Fibroblast of skin of back (primary cell): ENCODE results near the gene SWAP70. TPM values are rescaled to one million over a fixed set of nuclear protein-coding genes. Genes with fewer than 3 reads are reported as not detected.
"Not testable (repeated sequence)": the region's sequence is repeated elsewhere in the genome, so short reads cannot be mapped to it uniquely, and the experiment has no call there.

Source experiments
- DNase-seq: peaks from one replicate; pipeline ENCODE4 v3.0.0-alpha.2; 2013
- polyA plus RNA-seq, 2 experiments: library from polyadenylated mRNA; unstranded; fragments of 120-200 nt; gene quantifications; one replicate each; pipeline ENCODE4 v1.2.1, GENCODE V29; 2013; ENCODE audit not compliant: insufficient read length in 2 of 2

The SWAP70 gene
- 27.8 TPM for polyA plus RNA-seq (2013, experiment 1 of 2; ENCODE audit: insufficient read length)
- 29.7 TPM for polyA plus RNA-seq (2013, experiment 2 of 2; ENCODE audit: insufficient read length)

DNA sequence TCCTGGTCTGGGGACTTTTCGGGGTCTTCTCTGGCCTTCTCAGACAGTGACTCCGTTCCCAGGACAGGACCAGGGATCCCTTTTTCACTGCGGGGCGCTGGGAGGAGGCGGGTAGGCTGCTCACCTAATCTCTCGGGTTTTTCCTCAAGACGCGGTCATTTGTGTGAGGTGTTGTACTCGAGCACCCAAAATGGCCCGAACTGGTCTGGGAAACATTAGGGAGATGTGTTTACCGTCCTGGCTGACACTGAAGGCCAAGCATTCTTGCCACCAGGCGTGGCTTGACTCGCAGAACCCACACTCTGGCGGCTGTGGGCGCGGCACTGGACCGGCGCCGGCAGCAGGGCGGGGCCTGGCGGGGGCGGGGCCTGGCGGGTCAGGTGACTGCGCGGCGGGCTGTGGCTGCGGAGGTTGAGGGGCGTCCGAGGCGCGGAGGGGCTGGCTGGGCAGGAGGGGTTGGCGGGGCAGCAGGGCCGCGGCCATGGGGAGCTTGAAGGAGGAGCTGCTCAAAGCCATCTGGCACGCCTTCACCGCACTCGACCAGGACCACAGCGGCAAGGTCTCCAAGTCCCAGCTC lies at the start of gene SWAP70:
SWAP70 (plus strand) TSS at position 379 of the 577 bp plus-strand sequence; CDS start at position 482, 103 bp downstream.
- peak; percentile 91 for DNase-seq

DNA sequence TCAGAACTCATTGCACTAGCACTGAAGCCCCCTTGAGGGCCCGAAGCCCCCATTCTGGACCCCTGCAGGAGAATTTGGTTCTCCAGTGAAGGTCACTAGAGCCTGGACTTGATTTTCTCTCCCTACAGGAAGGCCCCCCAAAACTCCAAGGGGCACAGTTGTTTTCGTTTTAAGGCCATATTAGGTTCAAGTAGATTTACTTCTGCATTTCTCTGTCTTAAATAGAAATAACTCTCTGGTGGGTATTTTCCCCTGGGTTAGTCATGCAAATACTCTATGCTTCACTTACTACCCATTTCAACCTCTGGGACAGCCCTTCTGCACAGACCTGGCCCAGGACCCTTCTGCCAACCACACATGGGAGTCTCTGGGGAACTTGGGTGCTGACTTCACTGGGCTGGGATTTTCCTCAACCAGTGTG lies 48.8 kb upstream of the SWAP70 start:
- peak; percentile 61 for DNase-seq

DNA sequence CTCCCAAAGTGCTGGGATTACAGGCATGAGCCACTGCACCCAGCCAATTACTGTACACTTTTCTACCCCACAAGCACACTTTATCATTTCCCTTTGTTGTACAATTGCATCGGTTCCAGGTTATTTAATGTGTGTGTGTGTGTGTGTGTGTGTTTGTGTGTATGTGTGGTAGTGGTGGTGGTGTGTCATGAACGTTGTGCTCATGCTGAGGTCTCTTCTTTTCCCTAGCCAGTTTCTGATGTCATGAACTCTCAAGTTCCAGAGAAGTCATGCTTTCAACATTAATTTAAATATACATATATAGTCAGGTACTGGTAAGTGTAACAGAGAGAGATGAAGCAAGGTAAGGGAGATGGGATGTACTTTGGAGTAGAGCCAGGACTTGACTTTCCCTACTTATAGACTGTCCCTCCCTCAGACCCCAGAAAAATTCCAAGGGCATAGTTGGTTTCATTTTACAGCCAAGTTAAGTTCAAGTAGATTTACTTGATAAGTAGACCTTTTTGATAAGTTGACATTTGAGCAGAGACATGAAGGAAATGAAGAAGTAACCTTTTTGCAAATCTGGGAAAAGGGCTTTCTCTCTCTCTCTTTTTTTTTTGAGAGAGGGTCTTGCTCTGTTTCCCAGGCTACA lies 47.7 kb upstream of the SWAP70 start:
- DNase-seq: peak; percentile 35

DNA sequence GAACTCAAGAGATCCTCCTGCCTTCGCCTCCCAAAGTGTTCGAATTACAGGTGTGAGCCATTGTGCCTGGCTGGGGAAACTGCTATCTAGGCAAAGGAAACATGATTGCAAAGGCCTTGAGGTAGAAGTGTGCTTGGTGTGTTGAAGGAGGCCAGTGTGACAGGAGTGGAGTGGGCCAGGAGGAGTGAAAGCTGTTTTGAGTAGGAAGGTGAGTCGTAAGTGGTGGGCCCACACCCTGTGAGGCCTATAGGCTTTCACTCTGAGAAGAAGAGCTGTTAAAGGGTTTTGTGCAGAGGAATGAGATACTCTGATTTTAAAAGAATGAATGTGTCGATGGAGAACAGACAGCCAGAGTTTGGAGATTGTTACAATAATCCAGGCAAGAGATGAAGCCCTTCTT lies 47.0 kb upstream of the SWAP70 start:
- peak; percentile 65 for DNase-seq

DNA sequence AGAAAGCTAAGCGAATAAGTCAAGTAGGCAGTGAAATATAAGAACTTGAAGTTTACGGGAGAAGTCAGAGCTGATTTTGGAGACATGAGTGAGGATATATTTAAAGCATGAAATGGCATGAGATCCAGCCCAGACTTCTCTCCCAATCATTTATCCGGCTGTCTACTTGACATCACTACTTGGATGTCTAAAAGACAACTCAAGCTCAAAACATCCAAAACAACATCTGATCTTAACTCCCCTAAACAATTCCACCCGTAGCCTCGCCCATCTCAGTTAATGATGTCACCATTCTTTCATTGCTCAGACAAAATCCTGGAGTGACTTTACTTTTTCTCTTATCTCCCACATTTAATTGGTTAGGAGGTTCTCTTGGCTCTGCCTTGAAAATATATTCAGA lies 45.9 kb upstream of the SWAP70 start:
- peak; percentile 89 for DNase-seq

DNA sequence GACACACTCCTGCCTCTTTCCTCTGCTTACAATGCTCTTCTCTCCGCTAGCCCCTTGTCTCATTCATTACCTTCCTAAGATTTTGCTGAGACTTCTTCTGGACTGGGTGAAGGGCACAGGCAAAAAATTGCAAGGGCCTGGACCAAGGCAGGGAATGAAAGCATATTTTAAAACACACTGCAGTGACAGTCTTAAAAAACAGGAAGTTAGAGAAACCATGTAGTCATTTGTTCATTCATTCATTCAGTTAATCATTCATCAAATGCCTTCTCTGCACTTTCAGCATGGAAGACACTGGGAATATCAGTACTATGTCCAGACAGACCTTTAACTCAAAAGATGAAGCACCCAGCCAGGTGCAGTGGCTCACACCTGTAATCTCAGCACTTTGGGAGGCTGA lies 44.9 kb upstream of the SWAP70 start:
- DNase-seq: no peak

DNA sequence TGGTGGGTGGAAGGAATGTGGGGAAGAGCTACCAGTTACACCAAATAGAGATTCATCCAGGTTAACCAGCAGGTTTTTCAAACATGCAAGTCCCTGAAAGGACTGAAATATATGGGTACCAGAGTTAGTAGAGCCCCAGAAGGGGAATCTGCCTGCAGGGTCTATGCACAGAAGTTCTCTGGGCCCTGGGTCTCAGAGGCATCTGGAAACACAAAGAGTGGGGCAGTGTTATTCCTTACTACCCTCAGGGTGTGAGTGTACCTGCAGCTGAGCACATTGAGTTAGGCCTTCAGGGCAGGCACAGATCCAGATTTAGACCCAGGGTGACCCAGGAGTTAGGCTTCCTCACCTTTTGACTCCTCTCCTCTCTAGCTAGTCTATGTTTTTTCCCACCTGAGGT lies 43.9 kb upstream of the SWAP70 start:
- DNase-seq: no peak

DNA sequence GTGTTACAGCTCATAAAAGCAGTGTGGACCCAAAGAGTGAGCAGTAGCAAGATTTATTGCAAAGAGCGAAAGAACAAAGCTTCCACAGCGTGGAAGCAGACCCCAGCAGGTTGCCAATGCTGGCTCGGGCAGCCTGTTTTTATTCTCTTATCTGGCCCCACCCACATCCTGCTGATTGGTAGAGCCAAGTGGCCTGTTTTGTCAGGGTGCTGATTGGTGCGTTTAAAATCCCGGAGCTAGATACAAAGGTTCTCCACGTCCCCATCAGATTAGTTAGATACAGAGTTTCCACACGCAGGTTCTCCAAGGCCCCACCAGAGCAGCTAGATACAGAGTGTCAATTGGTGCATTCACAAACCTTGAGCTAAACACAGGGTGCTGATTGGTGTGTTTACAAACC lies 41.5 kb upstream of the SWAP70 start:
- not testable (repeated sequence) for DNase-seq

DNA sequence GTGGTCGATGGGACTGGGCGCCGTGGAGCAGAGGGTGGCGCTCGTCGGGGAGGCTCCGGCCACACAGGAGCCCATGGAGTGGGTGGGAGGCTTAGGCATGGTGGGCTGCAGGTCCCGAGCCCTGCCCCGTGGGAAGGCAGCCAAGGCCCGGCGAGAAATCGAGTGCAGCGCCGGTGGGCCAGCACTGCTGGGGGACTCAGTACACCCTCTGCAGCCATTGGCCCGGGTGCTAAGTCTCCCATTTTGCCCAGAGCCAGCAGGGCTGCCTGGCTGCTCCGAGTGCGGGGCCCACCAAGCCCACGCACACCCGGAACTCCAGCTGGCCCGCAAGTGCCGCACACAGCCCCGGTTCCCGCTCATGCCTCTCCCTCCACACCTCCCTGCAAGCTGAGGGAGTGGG lies 40.8 kb upstream of the SWAP70 start:
- DNase-seq: not testable (repeated sequence)

DNA sequence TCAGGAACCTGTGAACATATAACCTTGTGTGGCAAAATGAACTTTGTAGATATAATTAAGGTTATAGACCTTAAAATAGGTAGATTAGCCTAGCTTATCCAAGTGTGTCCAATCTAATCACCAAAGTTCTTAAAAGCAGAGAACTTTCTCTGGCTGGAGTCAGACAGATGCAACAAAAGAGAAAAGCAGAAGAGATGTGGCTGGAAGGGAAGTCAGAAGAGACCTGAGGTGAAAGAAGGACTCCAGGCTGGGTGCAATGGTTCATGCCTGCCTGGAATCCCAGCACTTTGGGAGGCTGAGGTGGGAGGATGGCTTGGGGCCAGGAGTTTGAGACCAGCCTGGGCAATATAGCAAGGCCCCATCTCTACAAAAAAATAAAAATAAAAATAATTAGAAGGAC lies 39.4 kb upstream of the SWAP70 start:
- no peak for DNase-seq

DNA sequence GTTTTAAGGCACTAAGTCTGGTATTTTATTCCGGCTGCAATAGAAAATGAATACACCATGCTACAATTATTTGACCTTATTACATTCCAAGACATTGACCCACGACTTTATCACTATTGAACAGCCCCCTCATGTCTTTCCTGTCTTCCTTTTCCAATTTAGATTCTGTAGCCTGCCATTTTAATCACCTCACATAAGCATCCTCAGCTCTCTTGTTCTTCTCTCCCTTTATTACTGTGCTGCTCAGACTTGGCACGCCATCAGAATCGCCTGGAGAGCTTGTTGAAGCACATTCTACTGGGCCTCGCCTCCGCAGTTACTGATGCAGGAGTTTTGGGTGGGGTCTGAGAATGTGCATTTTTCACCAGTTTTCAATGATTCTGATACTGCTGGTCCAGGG lies 38.7 kb upstream of the SWAP70 start:
- DNase-seq: no peak

DNA sequence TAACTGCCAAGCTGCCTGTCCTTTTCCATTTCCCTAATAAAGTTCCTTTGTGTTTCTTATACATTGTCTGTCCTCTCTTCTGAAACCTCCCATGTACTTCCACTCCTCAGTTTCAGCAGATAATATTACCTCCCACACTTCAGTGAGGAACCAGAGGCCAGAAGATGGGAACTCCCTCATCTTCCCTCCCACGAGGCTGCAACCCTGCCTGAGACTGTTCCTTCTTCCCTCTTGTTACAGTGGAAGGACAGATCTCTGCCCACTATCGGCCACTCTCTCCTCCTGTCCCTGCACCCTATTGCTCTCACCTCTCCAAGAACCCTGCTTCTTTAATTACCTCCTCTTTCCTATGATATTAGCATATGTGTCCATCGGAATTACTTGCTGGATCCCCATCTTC lies 38.1 kb upstream of the SWAP70 start:
- no peak for DNase-seq

DNA sequence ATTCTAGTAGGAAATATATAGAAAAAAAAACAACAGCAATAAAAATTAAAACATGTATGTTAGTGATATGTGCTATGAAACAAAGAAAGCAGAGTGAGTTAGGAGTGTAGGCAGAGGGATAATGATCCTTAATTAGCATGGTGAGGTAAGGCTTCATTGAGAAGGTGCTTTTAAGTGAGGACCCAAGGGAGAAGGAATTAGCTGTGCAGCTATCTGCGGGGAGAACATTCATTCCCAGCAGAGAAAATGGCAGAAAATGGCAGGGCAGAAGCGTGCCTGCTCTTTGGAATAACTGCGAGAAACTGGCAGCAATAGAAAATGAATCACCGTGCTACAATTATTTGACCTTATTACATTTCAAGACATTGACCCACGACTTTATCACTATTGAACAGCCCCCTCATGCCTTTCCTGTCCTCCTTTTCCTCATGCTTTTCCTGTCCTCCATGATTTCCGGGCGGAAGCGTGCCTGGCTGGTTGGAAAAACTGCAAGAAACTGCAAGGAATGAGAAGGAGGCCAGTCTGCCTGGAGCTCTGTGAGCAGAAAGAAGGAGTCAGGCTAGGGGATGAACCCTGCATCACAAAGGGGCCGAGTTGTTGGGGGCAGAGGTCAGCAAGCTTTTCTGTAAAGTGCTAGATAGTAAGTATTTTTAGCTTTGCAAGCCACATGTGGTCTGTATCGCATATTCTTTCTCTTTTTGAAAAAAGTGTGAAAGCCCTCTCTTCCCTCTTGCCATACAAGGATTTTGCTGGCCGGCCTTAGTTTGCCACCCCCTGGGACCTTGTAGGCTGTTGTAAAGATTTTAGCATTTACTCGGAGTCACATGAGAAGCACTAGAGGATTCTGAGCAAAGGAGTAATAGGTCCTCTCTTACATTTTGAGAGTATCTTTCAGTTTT lies 37.1 kb upstream of the SWAP70 start:
- no peak for DNase-seq

DNA sequence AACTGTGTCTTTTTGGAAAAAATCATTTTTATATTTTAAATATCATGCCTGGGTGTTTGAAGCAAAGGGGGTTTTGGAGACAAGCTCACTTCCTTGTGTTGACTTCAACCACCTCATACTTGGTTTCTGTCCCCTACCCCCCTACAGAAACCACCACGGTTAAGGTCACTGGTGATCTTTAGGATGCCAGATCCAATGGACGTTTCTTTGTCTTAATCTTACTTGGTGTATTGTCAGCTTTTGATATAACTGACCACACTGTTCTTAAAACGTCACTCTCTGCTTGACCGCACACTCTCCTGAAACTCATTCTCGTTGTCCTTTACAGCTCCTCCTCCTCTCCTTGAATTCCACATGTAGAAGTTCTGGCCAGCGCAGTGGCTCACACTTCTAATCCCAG lies 34.8 kb upstream of the SWAP70 start:
- DNase-seq: no peak

DNA sequence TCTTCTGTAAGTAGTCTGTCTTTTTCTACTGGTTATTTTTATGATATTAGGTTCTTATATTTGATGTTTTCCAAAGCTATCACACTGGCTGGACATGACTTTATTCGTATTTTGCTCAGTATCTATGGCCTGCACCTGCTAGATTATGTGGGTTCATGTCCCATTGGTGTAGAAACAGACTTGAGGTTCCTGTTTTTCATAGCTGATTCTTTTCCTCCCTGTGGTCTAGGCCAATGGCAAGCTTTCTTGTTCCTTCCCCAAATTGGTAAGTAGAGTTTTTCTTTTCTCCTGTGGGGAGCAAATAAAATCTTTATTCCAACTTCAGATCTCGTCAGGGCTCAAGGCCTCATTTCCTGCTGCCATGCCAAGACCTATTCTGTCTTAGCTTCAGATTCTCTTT lies 30.2 kb upstream of the SWAP70 start:
- no peak for DNase-seq

DNA sequence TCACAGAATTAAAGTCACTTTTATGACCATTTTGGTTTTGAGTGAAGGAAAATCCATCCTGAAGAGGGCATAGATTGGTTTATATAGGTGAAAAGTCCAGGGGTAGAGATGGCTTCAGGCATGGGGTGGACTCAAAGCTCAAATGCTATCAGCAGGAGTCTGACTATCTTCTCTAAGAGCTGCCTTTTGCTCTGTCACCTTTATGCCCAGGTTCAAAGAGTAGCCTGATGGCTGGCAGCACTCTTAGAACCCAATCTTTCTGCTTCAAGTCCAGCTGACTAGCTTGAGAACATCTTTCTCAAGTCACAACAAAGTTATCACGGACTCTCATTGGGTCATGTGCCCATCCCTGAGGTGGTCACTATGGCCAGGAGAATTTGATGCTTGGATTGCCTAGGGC lies 27.2 kb upstream of the SWAP70 start:
- no peak for DNase-seq

DNA sequence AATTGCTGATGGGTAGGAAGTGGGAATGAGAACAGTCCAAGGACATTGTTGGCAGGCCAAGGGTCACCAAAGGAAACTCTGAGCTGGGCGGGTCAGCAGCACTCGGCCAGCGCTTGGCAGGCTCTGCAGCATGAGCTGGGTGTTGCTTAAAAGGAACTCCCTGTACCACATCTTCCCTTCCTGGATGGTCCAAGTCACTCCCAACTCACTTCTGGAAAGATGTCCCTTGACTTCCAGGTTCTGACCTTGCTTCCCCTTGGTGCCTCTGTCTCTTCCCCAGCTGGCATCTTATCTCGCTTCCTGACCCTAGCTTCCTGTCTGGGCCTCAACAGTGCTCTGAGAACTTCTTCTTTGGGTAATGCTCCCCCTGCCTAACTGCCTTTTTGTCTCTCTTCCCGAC lies 24.8 kb upstream of the SWAP70 start:
- no peak for DNase-seq

DNA sequence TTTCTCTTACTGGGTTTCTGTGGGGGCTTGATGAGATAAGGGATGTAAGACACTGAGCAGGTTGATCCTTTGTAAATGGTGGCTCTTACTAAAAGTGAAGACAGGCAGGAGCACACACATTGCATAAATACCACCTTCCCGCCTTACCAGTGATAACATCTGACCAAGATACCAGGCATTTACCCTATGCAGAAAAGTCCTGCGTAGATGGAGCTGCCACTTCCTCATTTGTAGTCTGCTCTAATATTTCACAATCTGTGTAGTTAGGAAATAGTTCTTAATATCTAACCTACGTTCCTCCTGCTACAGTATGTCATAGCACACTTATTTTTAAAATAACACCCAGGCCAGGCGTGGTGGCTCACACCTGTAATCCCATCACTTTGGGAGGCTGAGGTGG lies 23.9 kb upstream of the SWAP70 start:
- no peak for DNase-seq

DNA sequence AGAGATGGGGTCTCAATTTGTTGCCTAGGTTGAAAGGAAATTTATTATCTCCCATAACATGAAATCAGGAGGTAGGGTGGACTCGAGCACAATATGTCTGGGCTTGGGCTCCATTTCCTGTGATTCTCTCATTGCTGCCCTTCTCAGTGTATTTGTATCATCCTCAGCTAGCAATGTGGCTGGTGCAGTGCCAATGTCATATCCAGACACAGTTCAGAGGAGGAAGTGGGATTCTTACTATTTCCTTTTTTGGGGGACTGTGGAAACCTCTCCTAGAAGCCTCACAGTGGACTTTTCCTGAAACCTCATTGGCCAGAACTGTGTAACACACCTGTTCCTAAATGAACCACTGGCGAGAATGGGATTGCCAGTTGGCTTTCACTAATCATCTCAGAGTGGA lies 21.0 kb upstream of the SWAP70 start:
- no peak for DNase-seq

DNA sequence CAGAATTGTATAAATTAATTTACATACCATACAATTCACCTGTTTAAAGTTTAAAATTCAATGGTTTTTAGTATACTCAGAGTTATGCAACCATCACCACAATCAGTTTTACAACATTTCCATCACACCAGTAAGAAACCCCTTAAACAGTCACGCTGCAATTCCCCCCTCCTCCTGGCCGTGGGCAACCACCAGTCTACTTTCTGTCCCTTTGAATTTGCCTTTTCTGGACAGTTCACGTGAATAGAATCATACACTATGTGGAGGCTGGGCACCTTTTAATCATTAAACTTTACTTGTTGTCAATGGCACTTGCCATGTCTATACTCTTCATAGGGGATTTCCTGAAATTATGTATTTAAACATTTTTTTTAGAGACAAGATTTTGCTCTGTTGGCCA lies 20.1 kb upstream of the SWAP70 start:
- DNase-seq: no peak

DNA sequence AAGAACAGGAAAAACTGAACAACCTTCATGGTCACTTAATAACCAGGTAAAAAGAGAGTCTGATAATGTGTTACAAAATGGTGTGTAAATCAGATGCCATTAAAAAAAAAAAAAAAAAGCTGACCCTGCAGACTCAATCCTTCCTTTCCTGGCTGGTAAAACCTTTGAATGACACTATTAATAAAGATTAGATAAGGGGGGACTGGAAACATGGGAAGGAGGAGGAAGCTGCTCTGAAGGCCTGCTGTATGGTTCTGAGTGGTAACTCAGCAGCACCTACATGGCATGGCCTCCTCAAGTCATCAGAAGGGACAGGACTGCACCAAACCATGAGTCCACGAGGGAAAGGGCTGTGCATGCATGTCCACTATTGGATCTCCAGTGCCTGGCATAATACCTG lies 18.0 kb upstream of the SWAP70 start:
- DNase-seq: no peak

DNA sequence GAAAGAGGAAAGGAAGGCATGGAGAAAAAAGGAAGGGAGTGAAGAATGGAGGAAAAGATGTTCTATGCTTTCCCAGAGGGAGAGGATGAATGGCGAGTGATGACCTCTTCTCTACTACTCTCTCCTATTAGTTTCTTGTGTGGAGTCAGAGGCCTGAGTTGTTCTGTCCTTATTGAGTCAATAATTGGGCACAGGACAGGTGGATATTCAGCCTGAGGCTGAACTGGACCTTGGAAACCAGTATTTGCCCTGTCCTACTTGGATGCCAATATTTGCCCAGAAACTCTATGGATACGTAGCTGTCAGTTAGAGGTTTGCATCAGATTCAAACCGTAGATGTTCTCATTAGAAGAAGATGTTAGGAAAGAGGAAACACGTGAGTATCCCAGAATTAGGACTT lies 17.6 kb upstream of the SWAP70 start:
- no peak for DNase-seq

DNA sequence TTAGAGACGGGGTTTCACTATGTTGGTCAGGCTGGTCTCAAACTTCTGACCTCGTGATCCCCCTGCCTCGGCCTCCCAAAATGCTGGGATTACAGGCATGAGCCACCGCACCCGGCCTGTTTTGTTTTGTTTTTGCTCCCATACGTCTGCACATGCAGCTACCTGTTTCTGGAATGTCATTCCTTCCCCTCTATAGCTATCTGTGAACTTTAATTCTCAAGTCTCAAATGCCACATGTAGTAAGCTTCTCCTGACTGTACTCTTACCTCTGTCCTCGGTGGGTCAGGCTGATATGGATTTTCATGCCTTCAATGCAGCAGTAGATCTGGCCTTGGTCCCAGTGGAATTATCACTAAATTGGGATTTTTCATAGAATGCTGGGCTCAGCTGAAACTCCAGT lies 12.4 kb upstream of the SWAP70 start:
- DNase-seq: no peak
